Measurements from ENCODE around the gene ZBED6.

Gene ZBED6

DNA sequence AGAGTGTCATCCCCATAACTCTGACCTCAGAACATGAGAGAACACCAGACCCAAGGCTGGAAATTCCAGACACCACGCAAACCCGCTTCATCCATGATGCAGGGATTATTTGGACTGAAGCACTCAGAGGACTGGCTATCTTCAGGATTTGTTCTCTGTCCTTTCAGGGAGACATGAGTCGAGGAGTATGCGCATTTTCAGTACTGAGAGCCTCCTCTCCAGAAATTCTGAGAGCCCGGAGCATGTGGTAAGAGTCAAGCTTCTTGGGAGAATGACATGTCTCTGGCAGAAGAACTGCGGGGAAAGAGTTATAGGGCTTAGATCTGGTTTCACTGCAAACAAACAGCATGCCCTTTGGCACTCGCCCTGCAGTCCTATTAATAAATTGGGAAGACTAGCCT, 23.5 kb upstream of the ZBED6 start:
- no peak for DNase-seq (ENCODE audit: insufficient read length, low spot score)
- TF ChIP-seq, protein P1, sequence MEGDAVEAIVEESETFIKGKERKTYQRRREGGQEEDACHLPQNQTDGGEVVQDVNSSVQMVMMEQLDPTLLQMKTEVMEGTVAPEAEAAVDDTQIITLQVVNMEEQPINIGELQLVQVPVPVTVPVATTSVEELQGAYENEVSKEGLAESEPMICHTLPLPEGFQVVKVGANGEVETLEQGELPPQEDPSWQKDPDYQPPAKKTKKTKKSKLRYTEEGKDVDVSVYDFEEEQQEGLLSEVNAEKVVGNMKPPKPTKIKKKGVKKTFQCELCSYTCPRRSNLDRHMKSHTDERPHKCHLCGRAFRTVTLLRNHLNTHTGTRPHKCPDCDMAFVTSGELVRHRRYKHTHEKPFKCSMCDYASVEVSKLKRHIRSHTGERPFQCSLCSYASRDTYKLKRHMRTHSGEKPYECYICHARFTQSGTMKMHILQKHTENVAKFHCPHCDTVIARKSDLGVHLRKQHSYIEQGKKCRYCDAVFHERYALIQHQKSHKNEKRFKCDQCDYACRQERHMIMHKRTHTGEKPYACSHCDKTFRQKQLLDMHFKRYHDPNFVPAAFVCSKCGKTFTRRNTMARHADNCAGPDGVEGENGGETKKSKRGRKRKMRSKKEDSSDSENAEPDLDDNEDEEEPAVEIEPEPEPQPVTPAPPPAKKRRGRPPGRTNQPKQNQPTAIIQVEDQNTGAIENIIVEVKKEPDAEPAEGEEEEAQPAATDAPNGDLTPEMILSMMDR (IDR thresholded peaks at IDR 0.05; ENCODE audit: insufficient read depth, missing control alignments), result no peak
- FAIRE-seq, result no peak

DNA sequence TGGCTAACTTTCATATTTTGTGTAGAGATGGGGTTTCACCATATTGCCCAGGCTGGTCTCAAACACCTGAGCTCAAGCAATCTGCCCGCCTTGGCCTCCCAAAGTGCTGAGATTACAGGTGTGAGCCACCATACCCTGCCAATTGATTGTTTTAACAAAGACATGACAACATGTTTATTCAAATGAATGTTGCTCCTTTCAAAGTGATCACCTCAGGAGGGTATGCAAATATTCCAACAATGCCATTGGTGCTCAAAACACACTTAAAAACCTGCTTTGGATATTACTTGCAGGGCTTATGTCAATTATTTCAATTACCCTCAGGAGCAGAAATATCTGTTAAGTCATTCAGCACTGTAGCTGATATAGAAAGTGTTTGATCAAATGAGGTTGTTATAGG, 22.6 kb upstream of the ZBED6 start:
- TF ChIP-seq, protein P1 (IDR thresholded peaks at IDR 0.05; ENCODE audit: insufficient read depth, missing control alignments), result no peak
- no peak for DNase-seq (ENCODE audit: insufficient read length, low spot score)
- FAIRE-seq, result no peak

DNA sequence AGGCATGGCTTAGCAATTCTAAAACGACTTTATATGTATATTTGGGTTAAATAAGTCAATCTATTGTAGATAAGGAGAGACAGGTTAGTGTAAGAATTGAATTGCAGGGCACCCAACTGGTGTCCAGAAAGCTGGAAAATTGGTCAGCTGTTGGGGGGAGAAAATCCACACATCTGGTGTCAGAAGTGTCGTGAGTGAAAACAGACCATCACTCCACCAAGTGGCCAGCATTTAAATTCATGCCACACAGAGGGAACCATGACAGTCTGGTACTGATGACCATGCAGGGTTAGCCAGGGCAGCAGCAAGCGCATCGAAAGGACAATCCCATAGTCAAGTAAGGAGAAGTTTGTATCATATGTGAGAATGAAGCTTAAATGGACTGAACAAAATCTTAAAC, 18.8 kb upstream of the ZBED6 start:
- FAIRE-seq, result no peak
- TF ChIP-seq, protein P1 (IDR thresholded peaks at IDR 0.05; ENCODE audit: insufficient read depth, missing control alignments), result no peak
- DNase-seq (ENCODE audit: insufficient read length, low spot score), result no peak

DNA sequence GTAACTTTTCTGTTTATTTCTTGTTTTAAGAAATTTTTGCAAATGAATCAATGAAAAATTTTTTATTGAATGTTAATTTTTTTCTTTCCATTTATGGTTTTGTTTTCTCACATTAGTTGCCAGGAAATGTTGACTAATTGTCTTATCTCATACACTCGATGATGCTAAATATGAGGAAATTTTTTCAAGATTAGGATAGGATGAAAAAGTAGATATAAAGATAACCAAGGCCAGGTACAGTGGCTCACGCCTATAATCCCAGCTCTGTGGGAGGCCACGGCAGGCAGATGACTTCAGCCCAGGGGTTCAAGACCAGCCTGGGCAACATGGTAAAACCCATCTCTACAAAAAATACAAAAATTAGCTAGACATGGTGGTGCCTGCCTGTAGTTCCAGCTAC, 17.8 kb upstream of the ZBED6 start:
- no peak for DNase-seq (ENCODE audit: insufficient read length, low spot score)
- FAIRE-seq, result no peak
- TF ChIP-seq, protein P1 (IDR thresholded peaks at IDR 0.05; ENCODE audit: insufficient read depth, missing control alignments), result no peak

DNA sequence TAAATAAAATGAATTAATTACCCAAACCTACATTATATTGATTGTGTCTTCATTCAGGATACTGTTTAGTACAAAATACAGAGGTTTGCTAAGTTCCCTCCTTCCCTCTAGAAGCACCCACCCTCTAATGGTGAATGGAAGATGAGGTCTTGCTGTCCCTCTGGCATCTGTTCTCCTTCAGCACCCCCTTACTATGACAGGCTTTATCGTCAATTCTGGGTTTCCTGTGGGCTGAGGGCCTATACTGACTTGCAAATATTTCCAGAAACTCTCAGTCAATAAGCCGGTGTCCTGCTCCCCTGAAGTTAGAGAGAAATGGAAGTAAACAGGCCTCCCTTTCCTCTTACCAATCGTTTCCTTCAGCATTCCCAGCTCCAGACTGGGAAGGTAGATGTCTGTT, 17.3 kb upstream of the ZBED6 start:
- TF ChIP-seq, protein P1 (IDR thresholded peaks at IDR 0.05; ENCODE audit: insufficient read depth, missing control alignments), result no peak
- FAIRE-seq (no peak), DNase-seq (ENCODE audit: insufficient read length, low spot score) (no peak)

DNA sequence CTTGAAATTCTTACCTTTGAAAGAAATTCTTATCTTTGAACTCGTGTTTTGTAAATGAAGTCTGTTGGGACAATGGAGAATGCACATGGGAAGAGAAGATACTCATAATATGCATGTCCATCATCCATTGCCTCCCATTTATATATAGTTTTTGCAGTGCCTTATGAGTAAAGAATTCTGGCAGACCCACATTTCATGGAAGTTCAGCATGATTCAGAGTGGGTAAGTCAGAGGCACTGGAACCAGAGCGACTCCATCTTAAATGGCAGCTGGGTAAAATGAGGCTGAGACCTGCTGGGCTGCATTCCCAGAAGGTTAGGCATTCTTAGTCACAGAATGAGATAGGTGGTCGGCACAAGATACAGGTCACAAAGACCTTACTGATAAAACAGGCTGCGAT, 16.6 kb upstream of the ZBED6 start:
- TF ChIP-seq, protein P1 (IDR thresholded peaks at IDR 0.05; ENCODE audit: insufficient read depth, missing control alignments), result no peak
- DNase-seq (ENCODE audit: insufficient read length, low spot score) (no peak), FAIRE-seq (no peak)

DNA sequence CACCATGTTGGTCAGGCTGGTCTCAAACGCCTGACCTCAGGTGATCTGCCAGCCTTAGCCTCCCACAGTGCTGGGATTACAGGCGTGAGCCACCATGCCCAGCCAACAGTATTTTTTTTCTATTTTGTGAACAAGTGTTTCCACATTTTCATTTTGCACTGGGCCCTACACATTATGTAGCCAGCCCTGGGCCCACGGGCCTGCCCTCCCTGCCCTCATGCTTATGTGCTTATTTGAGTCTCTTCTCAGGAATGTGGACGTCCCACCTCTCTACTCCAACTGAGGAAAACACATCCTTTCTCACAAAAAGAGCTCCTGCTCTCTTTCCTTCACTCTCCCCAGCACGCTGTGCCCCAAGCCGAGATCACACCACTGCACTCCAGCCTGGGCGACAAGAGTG, 13.5 kb upstream of the ZBED6 start:
- no peak for DNase-seq (ENCODE audit: insufficient read length, low spot score)
- no peak for FAIRE-seq
- TF ChIP-seq, protein P1 (IDR thresholded peaks at IDR 0.05; ENCODE audit: insufficient read depth, missing control alignments), result no peak

Measured in D721Med (cell line).